GM21423 (cell line): ENCODE data around the gene RAB27A.
A peak's percentile ranks its signal among the peaks of the same experiment; 100 is the strongest.
"Not testable (repeated sequence)": the region's sequence is repeated elsewhere in the genome, so short reads cannot be mapped to it uniquely, and the experiment has no call there.

Source experiments
- ATAC-seq: cut with Tn5 transposase; IDR thresholded peaks from one replicate; pipeline ENCODE4 v1.9.1; 2021; ENCODE audit warnings: mild to moderate bottlenecking, moderate library complexity; ENCODE audit not compliant: unreplicated experiment

RAB27A gene

DNA sequence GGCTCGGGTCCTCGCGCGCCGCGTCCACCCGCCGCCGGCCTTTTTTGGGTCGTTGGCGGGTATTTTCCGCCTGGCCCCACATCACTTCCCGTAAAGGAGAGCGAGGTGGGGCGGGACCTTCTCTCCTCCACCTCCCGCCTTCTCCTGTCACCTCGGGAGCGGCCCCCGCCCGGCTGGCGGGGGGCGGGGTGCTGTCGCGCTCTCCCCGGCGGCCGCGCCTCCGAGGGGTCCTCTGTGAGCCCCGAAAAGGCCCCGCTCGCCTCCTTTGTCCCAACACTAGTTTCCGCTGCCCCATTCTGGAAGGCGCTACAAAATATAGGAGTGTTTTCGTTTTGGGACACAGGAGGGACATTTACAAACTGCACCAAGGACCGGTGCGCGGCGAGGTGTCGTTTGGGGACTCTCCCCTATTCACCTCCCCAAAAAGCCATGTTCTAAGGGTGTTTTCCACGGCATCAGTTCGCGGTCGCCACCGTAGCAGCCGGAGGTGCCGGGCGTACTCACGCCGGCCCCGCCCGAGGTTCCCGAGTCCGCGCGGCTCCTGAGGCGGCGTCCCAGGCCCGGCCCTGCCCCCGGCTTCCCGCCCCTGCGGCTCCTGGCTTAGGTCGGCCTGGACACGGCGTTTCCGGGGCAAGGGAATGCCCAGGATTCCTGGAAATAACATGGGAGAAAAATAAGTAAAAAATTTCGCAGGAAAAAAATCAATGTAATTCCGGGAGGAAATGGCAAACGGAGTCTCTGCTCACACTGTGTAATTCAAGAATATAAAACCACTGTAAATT is at the start of gene RAB27A:
TSS of gene RAB27A (minus strand) at position 68 of the 782 bp plus-strand sequence. CDS start 54,879 bp downstream, outside the sequence.
- ATAC-seq, result peak; percentile 68

DNA sequence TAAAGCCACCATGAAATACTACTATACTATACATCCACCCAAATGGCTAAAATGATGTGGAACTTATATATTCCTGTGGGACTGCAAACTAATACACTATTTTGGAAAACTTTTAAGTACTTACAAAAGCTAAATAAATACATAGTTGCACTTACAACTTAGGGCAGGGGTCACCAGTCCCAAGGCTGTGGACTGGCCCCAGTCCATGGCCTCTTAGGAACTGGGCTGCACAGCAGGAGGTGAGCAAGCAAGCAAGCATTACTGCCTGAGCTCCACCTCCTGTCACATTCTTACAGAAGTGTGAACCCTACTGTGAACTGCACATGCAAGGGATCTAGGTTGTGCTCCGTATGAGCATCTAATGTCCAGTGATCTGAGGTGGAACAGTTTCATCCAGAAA is 47.5 kb upstream of the RAB27A start:
- no peak for ATAC-seq

DNA sequence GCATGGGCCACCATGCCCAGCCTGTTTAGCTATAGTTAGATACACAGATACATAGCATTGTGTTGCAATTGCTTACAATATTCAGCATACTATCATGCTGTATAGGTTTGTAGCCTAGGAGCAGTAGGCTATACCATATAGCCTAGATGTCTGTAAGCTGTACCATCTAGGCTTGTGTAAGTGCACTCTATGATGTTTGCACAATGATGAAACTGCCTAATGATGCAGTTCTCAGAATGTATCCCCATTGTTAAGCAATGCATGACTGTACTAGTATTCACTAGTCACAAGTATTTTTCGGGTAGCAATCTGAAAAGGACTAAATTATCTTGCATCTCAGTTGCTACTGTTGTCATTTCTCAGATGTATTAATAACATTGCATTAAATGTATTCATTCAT is 45.4 kb upstream of the RAB27A start:
- no peak for ATAC-seq

DNA sequence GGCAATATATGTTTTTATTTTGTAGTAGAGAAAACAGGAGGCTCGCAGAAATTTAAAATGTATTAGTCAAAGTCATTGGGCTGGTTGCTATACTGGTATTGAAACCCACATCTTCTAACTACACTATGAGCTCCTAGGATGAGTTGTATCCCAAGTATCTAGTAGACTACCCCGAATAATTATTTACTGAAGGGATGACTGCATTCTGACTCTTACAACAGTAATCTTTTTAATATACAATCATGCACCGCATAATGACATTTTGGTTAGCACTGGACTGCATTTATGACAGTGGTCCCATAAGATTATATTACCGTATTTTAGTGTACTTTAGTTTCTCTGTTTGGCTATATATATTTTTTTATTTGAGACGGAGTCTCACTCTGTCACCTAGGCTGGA is 44.8 kb upstream of the RAB27A start:
- no peak for ATAC-seq

DNA sequence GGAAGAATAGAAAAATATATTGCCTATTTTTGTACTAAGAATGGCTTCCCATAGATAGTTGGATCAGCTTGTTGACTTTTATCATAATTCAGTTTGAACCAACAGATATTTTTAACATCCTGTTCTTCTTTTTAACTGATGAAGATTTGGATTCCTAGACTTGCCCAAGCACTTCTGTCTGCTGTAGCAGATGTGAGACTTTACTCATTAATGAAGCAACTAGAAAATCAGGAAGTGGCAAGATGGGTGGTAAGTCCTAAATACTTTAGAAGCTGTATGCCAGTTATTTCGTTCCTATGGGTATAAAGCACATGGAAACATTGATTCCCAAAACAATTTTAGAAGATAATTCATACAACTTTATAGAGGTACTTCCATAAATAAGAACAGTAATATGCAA is 37.8 kb upstream of the RAB27A start:
- ATAC-seq, result no peak

DNA sequence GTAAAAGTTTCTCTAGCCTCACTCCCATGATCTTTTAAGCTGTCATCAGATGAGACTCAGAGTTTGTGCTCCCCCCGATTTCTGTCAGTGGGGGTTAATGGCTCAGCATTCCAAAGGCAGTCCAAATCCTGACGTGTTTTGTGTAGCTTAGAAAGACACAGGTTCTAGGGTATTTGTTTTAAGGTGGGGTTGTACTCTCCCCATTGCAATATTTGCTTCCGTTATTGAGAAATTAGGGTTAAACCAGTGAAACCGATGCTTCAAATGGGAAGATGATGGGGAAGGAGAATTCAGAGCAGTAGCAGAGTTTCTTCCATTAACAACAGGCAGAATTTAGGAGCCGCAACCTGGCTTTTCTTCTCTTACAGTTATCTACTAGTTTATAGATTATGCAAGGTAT is 32.9 kb upstream of the RAB27A start:
- no peak for ATAC-seq

DNA sequence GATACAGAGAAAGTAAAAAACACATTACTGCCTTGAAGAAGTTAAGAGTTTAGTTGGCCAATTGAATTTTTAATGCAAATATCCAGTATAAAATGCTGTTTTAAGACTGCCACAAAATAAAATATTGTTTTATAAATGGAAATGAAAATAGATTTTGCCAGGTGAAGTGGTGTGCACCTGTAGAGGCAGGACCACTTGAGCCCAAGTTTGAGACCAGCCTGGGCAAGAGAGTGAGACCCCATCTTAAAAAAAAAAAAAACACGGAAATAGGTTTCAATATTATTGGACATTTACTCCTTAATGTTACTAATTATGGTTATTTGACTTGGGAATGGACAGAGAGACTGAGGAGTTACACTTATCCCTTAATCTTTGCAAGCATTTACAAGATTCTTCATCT is 31.4 kb upstream of the RAB27A start:
- no peak for ATAC-seq

DNA sequence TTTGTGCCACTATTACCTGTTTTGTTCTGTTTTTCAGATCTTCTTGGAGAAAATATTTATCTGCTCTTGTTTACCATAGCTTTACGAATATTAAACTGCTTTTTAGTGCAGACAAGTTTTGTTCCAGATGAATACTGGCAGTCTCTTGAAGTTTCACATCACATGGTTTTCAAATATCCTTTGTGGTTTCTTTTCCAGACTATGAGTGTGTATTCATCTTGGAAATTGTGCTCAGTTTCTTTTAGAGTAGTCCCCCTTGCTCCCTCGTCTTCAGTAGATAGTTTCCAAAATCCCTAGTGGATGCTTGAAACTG is 30.6 kb upstream of the RAB27A start:
- ATAC-seq, result no peak

DNA sequence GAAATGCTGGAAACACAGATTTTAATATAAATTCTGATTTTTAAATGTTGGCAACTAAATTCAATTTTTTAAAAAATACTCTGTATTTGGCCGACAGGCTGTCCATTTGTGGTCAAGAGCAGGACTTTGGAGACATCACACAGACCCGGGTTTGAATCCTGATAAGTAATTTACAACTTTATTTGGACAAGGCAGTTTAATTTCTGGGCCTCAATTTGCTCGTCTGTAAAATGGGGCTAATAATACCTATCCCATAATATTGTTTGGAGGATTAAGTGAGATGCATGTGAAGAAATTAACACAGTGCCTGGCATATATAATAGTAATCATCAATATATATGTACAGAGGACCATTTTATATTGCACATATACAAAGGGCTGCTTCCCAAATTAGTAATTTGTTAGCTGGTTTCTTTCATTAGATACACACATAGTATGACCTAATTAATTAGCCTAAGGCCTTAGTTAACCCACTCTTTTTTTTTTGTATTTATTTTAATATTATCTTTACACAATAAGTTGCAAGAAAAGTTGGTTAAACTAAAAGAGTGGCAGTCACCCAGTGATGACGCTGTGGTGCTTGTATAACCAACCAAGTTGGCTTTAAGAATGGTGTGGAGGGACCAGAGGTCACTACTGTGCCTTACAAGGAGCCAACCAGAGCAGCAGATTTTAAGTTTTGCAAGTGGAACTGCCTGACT is 30.1 kb upstream of the RAB27A start:
- peak; percentile 37 for ATAC-seq

DNA sequence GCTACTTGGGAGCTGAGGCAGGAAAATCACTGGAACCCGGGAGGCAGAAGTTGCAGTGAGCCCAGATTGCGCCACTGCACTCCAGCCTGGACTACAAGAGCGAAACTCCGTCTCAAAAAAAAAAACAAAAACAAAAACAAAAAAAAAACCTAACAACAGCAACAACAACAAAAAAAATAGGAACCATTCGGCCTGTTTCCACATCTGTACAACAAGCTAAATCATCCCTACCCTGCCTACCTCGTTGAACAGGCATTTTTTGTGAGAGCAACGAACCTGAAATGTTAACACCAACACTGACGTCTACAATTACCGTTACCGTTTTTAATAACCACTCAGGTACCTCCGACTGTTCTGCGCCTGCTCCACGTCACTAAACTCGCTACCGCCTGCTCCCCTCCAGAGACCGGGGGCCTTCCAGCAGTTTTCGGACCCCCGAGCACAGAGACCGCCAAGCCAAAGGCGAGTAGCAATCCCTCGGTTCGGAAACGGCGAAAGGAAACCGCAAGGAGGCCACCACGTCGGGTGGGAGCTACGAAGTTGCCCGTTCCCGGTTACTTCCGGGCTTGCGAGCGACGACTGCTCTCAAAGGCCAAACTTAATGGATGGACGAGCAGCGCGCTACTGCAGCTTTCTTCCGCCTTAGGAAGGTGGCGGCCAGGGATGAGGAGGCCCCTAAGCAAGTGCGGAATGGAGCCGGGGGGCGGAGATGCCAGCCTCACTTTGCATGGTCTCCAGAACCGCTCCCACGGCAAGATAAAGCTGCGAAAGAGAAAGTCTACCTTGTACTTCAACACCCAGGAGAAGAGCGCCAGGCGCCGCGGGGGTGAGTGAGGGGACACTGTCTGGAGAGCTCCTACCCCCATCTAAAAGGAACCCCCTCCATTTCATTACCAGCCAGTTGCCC is 29.2 kb upstream of the RAB27A start, which contains the start of the genes PIGB and PIGBOS1:
TSS of gene PIGB (plus strand) at position 635 of the 907 bp plus-strand sequence. CDS start at position 664, 29 bp downstream.
TSS of gene PIGBOS1 (minus strand) at position 536 of the 907 bp plus-strand sequence. CDS start 1,331 bp downstream, outside the sequence.
- ATAC-seq, result peak; percentile 91

DNA sequence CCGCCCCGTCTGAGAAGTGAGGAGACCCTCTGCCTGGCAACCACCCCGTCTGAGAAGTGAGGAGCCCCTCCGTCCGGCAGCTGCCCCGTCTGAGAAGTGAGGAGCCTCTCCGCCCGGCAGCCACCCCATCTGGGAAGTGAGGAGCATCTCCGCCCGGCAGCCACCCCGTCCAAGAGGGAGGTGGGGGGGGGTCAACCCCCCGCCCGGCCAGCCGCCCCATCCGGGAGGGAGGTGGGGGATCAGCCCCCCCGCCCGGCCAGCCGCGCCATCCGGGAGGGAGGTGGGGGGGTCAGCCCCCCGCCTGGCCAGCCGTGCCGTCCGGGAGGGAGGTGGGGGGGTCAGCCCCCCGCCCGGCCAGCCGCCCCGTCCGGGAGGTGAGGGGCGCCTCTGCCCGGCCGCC is 13.2 kb upstream of the RAB27A start:
- not testable (repeated sequence) for ATAC-seq

DNA sequence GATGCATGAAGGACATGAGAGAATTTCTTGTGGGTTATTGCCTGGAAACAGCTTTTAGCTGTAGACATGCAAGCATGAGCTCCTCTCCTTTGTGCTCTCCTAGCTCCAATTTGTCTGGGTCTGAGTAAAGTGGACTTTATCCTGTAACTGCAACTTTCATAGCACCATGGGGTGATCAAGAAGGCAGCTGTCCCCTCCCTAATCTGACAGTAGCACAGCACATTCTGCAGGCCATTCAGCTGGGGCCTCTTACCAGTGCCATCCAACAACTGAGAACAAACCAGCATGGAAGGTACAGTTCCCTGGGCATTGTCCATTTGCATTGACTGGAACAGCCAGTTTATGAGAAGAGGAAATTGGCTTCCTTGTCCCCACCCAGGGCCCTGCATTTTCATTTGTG is 7.7 kb upstream of the RAB27A start:
- ATAC-seq, result no peak

DNA sequence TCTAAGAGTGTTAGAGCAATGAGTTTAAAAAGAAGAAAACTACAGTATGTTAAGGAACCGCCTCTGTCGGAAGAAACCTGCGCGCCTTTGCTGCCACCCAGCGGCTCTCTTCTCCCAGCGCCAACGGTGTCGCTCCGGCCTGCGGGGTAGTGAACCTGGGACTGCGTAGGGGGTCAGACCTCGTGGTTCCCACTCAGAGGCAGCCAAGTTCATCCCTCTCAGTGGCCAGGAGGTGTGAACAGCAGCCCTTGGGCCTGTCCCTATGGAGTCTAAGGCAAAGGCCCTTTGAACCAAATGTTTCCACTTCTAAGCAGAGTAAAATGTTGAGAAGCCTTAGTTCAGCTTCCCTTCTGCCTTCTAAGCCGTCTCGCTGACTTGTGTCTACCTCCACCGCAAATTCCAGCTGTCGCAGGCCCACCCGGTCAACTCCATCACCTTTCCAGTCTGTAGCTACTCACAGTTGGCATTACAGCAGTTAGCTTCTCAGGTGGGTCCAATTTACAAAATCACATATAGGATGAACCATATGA is 980 bp upstream of the RAB27A start:
- ATAC-seq, result peak; percentile 70

DNA sequence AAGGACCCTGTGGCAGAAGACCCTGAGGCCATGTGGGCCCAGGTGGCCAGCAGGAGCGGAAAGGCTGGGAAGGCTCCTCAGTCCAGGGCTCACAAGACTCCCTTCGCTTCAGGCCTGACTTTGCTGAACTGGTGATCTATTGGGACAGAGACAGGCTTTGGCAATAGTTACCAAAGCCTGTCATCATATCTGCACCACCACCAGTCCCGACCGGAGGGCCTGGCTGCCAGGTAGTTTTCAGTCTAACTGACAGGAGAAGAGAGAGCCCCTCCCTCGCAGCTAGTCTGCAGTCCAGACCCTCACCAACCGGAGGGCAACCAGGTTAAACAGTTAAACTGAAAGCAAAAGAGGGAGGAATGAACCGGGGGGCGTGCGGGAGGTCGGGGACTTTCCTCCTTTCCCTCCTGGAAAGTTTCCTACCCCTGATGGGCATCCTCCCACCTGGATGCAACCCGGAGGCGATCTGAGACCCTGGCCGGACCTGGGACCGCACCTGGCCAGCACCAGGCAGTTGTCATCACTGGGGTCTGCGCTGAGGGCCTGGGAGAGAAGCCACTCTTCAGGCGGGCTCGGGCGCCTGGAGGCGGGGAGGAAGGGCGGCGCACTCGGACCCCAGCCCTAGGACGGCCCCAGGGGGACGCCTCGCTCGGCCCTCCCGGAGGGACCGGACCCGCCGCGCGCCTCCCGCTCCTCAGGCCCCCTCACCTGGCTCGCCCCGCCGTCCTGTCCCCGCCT is 435 bp downstream of the RAB27A start:
- ATAC-seq, result peak; percentile 36

DNA sequence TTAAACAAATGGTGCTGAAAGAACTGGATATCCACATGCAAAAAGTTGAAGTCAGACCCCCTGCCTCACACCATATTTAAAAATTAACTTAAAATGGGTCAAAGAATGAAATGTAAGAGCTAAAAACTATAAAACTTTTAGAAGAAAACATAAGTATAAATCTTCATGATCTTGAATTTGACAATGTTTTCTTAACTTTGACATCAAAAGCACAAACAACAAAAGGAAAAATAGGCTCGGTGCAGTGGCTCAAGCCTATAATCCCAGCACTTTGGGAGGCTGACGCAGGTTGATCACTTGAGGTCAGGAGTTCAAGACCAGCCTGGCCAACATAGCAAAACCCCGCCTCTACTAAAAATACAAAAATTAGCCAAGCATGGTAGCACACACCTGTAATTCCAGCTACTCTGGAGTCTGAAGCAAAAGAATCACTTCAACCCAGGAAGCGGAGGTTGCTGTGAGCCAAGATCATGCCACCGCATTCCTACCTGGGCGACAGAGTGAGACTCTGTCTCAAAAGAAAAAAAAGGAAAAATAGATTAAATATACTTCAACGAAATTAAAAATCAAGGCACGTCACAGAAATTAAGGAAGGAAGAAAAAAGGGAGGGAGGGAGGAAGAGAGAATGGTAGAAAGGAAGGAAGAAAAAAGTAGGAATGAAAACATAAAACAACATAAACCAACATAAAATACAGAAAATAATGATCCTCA is 1.5 kb downstream of the RAB27A start:
- no peak for ATAC-seq

DNA sequence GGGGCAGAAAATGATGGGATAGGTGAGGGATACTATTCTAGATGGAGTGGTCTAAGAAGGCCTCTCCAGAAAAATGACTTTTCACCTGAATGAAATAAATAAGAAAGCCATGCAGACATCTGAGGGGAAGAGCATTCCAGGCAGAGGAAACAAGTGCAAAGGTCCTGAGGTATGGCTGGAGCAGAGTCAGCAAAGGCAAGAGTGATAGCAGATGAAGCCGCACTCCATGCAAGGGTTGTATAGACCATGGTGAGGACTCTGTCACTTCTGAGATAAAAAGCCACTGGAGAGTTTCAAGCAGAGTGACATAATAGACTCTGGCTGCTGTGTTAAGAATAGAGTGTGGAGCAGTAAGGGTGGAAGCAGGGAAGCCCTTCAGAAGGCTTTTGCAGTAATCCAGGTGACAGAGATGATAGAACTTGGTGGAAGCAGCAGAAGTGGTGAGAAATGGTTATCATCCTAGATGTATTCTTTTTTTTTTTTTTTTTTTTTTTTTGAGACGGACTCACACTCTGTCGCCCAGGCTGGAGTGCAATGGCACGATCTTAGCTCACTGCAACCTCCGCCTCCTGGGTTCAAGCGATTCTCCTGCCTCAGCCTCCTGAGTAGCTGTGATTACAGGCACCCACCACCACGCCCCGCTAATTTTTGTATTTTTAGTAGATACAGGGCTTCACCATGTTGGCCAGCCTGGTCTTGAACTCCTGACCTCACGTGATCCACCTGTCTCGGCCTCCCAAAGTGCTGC is 3.0 kb downstream of the RAB27A start:
- not testable (repeated sequence) for ATAC-seq

DNA sequence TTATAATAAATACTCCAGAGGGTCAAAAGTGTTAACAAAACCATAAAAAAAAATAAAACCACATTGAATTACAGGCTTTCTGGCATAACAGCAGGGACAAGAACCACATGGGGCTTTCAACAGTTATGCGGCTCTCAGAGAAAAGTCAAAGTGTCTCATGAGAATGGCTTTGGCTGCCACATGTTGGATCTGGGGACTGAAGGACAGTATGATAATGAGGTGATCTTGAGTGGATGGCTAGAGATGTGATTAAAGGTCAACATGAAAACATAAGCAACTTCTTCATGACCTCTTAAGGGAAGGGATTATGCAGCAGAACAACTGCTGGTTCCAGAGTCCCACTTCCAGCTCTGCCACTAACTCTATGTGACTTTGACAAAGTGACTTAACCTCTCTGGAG is 5.2 kb downstream of the RAB27A start:
- no peak for ATAC-seq

DNA sequence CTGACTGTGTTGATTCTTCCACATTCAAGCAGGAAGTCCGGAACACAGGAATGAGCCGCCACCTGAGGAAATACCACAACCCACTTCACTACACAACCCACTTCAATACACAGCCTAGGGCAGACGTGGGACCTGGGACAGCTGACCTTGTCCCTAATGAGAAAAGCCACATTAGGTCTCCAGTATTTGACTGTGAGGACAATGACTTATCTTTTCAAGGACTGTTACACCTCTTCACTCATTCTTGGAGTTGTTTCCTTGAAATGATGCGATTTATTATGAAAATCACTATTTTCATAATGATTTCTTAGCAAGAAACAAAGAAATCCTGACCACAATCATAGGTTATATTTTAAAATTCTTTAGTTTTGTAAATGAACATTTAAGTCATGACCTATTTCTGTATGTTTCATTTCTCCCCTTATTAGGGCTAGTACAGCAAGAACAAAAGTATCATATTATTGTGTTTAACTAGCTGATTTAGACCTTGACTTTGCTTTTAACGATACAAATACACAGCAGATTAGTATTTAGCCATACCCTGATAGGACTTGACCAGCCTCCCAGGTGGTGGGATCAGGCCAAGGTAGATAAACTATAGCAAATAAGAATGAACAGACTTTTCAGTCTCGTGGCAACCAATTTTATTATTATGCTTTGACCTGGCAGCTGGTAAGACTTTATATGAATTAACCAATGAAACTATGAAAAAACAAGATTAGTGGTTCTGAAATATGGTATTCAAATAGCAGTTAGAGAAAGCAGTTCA is 6.0 kb downstream of the RAB27A start:
- ATAC-seq, result no peak
